Measurements from ENCODE around the gene TMEM62. TPM values are rescaled to one million over a fixed set of nuclear protein-coding genes. Genes with fewer than 3 reads are reported as not detected.

The TMEM62 gene
- total and polyA plus RNA-seq, 2 of the 8 experiments (the other 6 are each of a cell fraction or from before 2014, with no cell fraction given) = 2.0 to 4.0 TPM

DNA sequence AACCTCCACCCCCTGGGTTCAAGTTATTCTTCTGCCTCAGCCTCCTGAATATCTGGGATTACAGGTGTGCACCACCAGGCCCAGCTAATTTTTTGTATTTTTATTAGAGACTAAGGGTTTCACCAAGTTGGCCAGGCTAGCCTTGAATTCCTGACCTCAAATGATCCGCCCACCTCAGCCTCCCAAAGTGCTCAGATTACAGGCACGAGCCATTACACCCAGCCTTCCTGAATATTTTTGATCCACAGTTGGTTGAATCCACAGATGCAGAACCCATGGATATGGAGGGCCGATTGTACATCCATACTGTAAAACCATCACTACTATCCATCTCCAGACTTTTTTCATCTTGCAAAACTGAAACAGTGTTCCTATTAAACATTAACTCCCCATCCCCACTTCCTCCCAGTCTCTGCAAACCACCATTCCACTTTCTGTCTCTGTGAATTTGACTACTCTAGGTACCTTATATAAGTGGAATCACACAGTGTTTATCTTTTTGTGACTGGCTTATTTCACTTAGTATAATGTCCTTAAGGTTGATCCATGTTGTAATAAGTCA, 8.2 kb upstream of the TMEM62 start (continued):
- TF ChIP-seq, protein P1, sequence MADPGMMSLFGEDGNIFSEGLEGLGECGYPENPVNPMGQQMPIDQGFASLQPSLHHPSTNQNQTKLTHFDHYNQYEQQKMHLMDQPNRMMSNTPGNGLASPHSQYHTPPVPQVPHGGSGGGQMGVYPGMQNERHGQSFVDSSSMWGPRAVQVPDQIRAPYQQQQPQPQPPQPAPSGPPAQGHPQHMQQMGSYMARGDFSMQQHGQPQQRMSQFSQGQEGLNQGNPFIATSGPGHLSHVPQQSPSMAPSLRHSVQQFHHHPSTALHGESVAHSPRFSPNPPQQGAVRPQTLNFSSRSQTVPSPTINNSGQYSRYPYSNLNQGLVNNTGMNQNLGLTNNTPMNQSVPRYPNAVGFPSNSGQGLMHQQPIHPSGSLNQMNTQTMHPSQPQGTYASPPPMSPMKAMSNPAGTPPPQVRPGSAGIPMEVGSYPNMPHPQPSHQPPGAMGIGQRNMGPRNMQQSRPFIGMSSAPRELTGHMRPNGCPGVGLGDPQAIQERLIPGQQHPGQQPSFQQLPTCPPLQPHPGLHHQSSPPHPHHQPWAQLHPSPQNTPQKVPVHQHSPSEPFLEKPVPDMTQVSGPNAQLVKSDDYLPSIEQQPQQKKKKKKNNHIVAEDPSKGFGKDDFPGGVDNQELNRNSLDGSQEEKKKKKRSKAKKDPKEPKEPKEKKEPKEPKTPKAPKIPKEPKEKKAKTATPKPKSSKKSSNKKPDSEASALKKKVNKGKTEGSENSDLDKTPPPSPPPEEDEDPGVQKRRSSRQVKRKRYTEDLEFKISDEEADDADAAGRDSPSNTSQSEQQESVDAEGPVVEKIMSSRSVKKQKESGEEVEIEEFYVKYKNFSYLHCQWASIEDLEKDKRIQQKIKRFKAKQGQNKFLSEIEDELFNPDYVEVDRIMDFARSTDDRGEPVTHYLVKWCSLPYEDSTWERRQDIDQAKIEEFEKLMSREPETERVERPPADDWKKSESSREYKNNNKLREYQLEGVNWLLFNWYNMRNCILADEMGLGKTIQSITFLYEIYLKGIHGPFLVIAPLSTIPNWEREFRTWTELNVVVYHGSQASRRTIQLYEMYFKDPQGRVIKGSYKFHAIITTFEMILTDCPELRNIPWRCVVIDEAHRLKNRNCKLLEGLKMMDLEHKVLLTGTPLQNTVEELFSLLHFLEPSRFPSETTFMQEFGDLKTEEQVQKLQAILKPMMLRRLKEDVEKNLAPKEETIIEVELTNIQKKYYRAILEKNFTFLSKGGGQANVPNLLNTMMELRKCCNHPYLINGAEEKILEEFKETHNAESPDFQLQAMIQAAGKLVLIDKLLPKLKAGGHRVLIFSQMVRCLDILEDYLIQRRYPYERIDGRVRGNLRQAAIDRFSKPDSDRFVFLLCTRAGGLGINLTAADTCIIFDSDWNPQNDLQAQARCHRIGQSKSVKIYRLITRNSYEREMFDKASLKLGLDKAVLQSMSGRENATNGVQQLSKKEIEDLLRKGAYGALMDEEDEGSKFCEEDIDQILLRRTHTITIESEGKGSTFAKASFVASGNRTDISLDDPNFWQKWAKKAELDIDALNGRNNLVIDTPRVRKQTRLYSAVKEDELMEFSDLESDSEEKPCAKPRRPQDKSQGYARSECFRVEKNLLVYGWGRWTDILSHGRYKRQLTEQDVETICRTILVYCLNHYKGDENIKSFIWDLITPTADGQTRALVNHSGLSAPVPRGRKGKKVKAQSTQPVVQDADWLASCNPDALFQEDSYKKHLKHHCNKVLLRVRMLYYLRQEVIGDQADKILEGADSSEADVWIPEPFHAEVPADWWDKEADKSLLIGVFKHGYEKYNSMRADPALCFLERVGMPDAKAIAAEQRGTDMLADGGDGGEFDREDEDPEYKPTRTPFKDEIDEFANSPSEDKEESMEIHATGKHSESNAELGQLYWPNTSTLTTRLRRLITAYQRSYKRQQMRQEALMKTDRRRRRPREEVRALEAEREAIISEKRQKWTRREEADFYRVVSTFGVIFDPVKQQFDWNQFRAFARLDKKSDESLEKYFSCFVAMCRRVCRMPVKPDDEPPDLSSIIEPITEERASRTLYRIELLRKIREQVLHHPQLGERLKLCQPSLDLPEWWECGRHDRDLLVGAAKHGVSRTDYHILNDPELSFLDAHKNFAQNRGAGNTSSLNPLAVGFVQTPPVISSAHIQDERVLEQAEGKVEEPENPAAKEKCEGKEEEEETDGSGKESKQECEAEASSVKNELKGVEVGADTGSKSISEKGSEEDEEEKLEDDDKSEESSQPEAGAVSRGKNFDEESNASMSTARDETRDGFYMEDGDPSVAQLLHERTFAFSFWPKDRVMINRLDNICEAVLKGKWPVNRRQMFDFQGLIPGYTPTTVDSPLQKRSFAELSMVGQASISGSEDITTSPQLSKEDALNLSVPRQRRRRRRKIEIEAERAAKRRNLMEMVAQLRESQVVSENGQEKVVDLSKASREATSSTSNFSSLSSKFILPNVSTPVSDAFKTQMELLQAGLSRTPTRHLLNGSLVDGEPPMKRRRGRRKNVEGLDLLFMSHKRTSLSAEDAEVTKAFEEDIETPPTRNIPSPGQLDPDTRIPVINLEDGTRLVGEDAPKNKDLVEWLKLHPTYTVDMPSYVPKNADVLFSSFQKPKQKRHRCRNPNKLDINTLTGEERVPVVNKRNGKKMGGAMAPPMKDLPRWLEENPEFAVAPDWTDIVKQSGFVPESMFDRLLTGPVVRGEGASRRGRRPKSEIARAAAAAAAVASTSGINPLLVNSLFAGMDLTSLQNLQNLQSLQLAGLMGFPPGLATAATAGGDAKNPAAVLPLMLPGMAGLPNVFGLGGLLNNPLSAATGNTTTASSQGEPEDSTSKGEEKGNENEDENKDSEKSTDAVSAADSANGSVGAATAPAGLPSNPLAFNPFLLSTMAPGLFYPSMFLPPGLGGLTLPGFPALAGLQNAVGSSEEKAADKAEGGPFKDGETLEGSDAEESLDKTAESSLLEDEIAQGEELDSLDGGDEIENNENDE (IDR thresholded peaks at IDR 0.05; ENCODE audit: insufficient replicate concordance, low read length) = no peak
- TF ChIP-seq RBBP5 (IDR thresholded peaks at IDR 0.05; ENCODE audit: borderline replicate concordance, low read depth, low read length) (no peak), CHD1 (IDR thresholded peaks at IDR 0.05; ENCODE audit: low read depth, low read length) (no peak), ZNF274 (IDR thresholded peaks at IDR 0.05; ENCODE audit: borderline replicate concordance, extremely low read depth, low read length) (no peak), POU5F1 (IDR thresholded peaks at IDR 0.05; ENCODE audit: low read depth, low read length) (no peak), BRCA1 (IDR thresholded peaks at IDR 0.05; ENCODE audit: low read depth, low read length) (no peak), CHD2 (IDR thresholded peaks at IDR 0.05; ENCODE audit: low read length) (no peak), KDM4A (IDR thresholded peaks at IDR 0.05; ENCODE audit: low read depth, low read length, severe bottlenecking) (no peak), POLR2A (IDR thresholded peaks at IDR 0.05; ENCODE audit: control extremely low read depth in 1 of 2, low read depth in 2 of 2, low read length in 2 of 2) (no peak), RAD21 (IDR thresholded peaks at IDR 0.05 in 1 of 2, conservative IDR thresholded peaks at IDR 0.05 in 1 of 2; ENCODE audit: low read depth in 2 of 2, low read length in 2 of 2) (no peak)
